CD14-positive monocyte (primary cell): ENCODE measurements around the gene MILR1. TPM values are rescaled to one million over a fixed set of nuclear protein-coding genes. Genes with fewer than 3 reads are reported as not detected.
A peak's percentile ranks its signal among the peaks of the same experiment; 100 is the strongest.

ENCODE experiments used
- DNase-seq, 3 donors: peaks; one replicate each; pipeline ENCODE4 v3.0.0-alpha.2; 2011 to 2022
- H2AFZ ChIP-seq: 2 replicates; pipeline ENCODE4 v1.6.0; 2012; ENCODE audit warnings: mild to moderate bottlenecking, low read depth, low read length, inconsistent platforms; ENCODE audit not compliant: insufficient read depth, poor library complexity, severe bottlenecking
- H3K27ac ChIP-seq, 2 donors: 1 replicate in 1 of 2; 2 replicates in 1 of 2; pipeline ENCODE4 v1.5.1; 2012 to 2013; ENCODE audit warnings: low read length in 2 of 2, control low read depth in 1 of 2, inconsistent platforms in 1 of 2, low read depth in 1 of 2, mild to moderate bottlenecking in 1 of 2
- H3K27me3 ChIP-seq, 2 donors: one replicate each; pipeline versions ENCODE4 v1.6.0 to v1.6.1; 2011 to 2013; ENCODE audit warnings: low read length in 2 of 2; ENCODE audit not compliant: control insufficient read depth in 2 of 2, insufficient read depth in 2 of 2
- H3K36me3 ChIP-seq, 2 donors: replicated peaks in 1 of 2; 1 replicate in 1 of 2; 2 replicates in 1 of 2; pipeline versions ENCODE4 v1.5.1 to v1.6.1; 2012 to 2013; ENCODE audit warnings: low read length in 2 of 2, control low read depth in 1 of 2, inconsistent platforms in 1 of 2, mild to moderate bottlenecking in 1 of 2; ENCODE audit not compliant: insufficient read depth in 2 of 2, control insufficient read depth in 1 of 2
- H3K4me1 ChIP-seq, 2 donors: 1 replicate in 1 of 2; 2 replicates in 1 of 2; pipeline versions ENCODE4 v1.5.1 to v1.6.1; 2012 to 2013; ENCODE audit warnings: low read length in 2 of 2, control low read depth in 1 of 2, inconsistent platforms in 1 of 2, mild to moderate bottlenecking in 1 of 2, moderate library complexity in 1 of 2; ENCODE audit not compliant: insufficient read depth in 2 of 2, control insufficient read depth in 1 of 2
- H3K4me2 ChIP-seq: replicated peaks from 2 replicates; pipeline ENCODE3; 2012; ENCODE audit warnings: low read length, moderate library complexity, mild to moderate bottlenecking; ENCODE audit not compliant: poor library complexity, severe bottlenecking; ENCODE audit errors: extremely low read depth
- H3K4me3 ChIP-seq, 3 experiments: fragments of 200-600 bp in 1 of 3; sonication (generic) in 1 of 3; replicated peaks in 1 of 3; 1 replicate in 2 of 3; 2 replicates in 1 of 3; pipeline ENCODE4 v1.5.1; 2011 to 2013; ENCODE audit warnings: low read length in 3 of 3, mild to moderate bottlenecking in 3 of 3, control low read depth in 2 of 3, low read depth in 2 of 3, inconsistent platforms in 1 of 3, moderate library complexity in 1 of 3
- H3K79me2 ChIP-seq: 2 replicates; pipeline ENCODE4 v1.6.0; 2012; ENCODE audit warnings: mild to moderate bottlenecking, control low read depth, inconsistent platforms, low read length, moderate library complexity; ENCODE audit not compliant: insufficient read depth
- H3K9ac ChIP-seq: 2 replicates; pipeline ENCODE4 v1.6.0; 2017; ENCODE audit warnings: low read length, mild to moderate bottlenecking; ENCODE audit not compliant: insufficient read depth, poor library complexity, severe bottlenecking
- H3K9me3 ChIP-seq, 2 donors: replicated peaks in 1 of 2; 1 replicate in 1 of 2; 2 replicates in 1 of 2; pipeline versions ENCODE4 v1.5.1 to v1.6.1; 2012 to 2013; ENCODE audit warnings: low read length in 2 of 2, control low read depth in 1 of 2; ENCODE audit not compliant: control insufficient read depth in 1 of 2, insufficient read depth in 1 of 2
- H4K20me1 ChIP-seq: 2 replicates; pipeline ENCODE4 v1.6.0; 2012; ENCODE audit warnings: mild to moderate bottlenecking, low read length, control low read depth, moderate library complexity; ENCODE audit not compliant: insufficient read depth
- H3K27ac Mint-ChIP-seq, 7 donors: one replicate each; pipeline ENCODE4 v1.8.0; 2020; ENCODE audit warnings: mild to moderate bottlenecking in 7 of 7, mixed read lengths in 7 of 7, moderate library complexity in 6 of 7, inconsistent platforms in 2 of 7
- H3K27me3 Mint-ChIP-seq, 3 donors: one replicate each; pipeline ENCODE4 v1.8.0; 2021 to 2022; ENCODE audit warnings: low read depth in 3 of 3, mild to moderate bottlenecking in 3 of 3, mixed read lengths in 3 of 3, moderate library complexity in 3 of 3, inconsistent platforms in 1 of 3
- H3K36me3 Mint-ChIP-seq, 2 donors: one replicate each; pipeline ENCODE4 v1.8.0; 2020; ENCODE audit warnings: mixed read lengths in 2 of 2, inconsistent platforms in 1 of 2, mild to moderate bottlenecking in 1 of 2
- H3K4me1 Mint-ChIP-seq: one replicate; pipeline ENCODE4 v1.8.0; 2020; ENCODE audit warnings: mild to moderate bottlenecking, mixed read lengths
- H3K4me3 Mint-ChIP-seq, 2 donors: one replicate each; pipeline ENCODE4 v1.8.0; 2020; ENCODE audit warnings: mild to moderate bottlenecking in 2 of 2, mixed read lengths in 2 of 2, moderate library complexity in 1 of 2
- H3K9me3 Mint-ChIP-seq, 7 donors: one replicate each; pipeline ENCODE4 v1.8.0; 2020 to 2022; ENCODE audit warnings: mixed read lengths in 7 of 7, mild to moderate bottlenecking in 6 of 7, moderate library complexity in 6 of 7, inconsistent platforms in 2 of 7
- CTCF ChIP-seq: fragments of 200-600 bp; IDR thresholded peaks from one replicate; pipeline ENCODE4 v1.8.0; 2022; ENCODE audit warnings: antibody characterized with exemption, mild to moderate bottlenecking
- WGBS: methylation state at CpG from one replicate; pipeline ENCODE4 v1.1.5; 2013; ENCODE audit warnings: missing lambda C conversion rate; ENCODE audit not compliant: insufficient coverage; 5-methylcytosine and 5-hydroxymethylcytosine counted together
- intact Hi-C, 2 donors: fragments of 100-400 bp; cut with micrococcal nuclease; formaldehyde crosslinking; loops; one replicate each; pipeline versions ENCODE4 v1.15.0 to v1.15.1; 2023
- polyA plus RNA-seq, 3 donors: library from polyadenylated mRNA; depleted of rRNA in 1 of 3; unstranded in 2 of 3; stranded (reverse) in 1 of 3; fragments of 300-500 nt in 2 of 3; fragments of >200 nt in 1 of 3; fragmentation: Illumina TruSeq in 2 of 3; gene quantifications; 1 replicate in 2 of 3; 2 replicates in 1 of 3; pipeline ENCODE4 v1.2.3, GENCODE V29; 2012 to 2021

Gene MILR1
- polyA plus RNA-seq, 3 donors: 72.0 to 95.2 (median 81.7) TPM

DNA sequence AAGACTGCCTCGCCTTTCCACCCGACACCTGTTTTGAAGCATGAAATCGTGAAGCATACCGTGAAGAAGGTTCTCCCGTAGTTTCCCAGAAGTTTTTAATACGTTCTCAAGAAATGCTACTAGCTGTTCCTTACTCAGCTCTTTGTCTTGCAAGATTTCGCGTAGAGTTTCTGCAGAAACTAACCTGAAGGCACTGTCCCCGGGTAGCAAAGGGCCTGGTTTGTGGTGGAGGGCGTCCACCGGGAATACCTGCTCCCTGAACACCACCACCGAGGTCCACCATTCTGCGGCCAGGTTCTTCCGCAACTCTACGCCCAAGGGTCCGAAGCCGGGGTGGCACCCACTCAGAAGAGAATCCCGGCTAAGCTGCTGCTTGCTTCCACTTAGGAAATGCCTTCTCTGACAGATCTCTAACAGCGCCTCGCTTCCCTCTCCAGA lies 47.5 kb downstream of the MILR1 start:
- Mint-ChIP-seq H3K4me3 (peak overlapping the region; percentile 99 to 100), H3K36me3 (peaks cover 43 to 54% of the 10 kb centered on the region in 2 donors)
- peak overlapping the region; percentile 57 to 84 (median 70) for H3K4me3 ChIP-seq

More for the DNA sequence above, 47.5 kb downstream of the MILR1 start:
- Mint-ChIP-seq H3K27me3 (peaks cover 0 to 2% (median 0%) of the 10 kb centered on the region in 3 donors), H3K9me3 (peaks cover 0 to 1% (median 0%) of the 10 kb centered on the region in 7 donors), H3K27ac (peak overlapping the region; percentile 96 to 99 (median 98)), H3K4me1 (peaks cover 54% of the 10 kb centered on the region)
- Histone ChIP-seq H4K20me1 (peaks cover 42% of the 10 kb centered on the region), H3K4me1 (peaks cover 35 to 44% of the 10 kb centered on the region in 2 donors), H3K27ac (peak overlapping the region; percentile 90 to 97), H3K9me3 (no peaks in the 10 kb centered on the region), H3K4me2 (peak overlapping the region; percentile 85), H3K27me3 (no peaks in the 10 kb centered on the region), H2AFZ (peak overlapping the region; percentile 69), H3K9ac (peak overlapping the region; percentile 78), H3K79me2 (peaks cover 83% of the 10 kb centered on the region), H3K36me3 (peaks cover 46% of the 10 kb centered on the region in 2 donors)
- 0% methylated on average over 15 of the region's 20 CpGs for WGBS
- TF ChIP-seq CTCF: no peak
- intact Hi-C loops: loop anchor here in 1 of 2 donors (10.0 kb wide), 1 partner anchor 192 kb away; no protein-coding TSS in a partner anchor
- DNase-seq: no peak
